GM12874 (cell line): ENCODE data around the gene KLRK1.
"Not testable (repeated sequence)": the region's sequence is repeated elsewhere in the genome, so short reads cannot be mapped to it uniquely, and the experiment has no call there.

Source experiments
- TF ChIP-seq, protein P1 (sequence below): IDR thresholded peaks from 2 replicates; pipeline ENCODE4 v1.5.1; 2011; ENCODE audit warnings: low read depth, mild to moderate bottlenecking, control low read depth, low read length, moderate library complexity; ENCODE audit not compliant: insufficient read depth

The KLRK1 gene

GRCh38 chr12:10389904-10390303 is at the start of gene KLRK1:
Gene KLRK1 (minus strand): TSS chr12:10390041. CDS start chr12:10388810, 1,231 bp downstream.
- TF ChIP-seq, protein P1, sequence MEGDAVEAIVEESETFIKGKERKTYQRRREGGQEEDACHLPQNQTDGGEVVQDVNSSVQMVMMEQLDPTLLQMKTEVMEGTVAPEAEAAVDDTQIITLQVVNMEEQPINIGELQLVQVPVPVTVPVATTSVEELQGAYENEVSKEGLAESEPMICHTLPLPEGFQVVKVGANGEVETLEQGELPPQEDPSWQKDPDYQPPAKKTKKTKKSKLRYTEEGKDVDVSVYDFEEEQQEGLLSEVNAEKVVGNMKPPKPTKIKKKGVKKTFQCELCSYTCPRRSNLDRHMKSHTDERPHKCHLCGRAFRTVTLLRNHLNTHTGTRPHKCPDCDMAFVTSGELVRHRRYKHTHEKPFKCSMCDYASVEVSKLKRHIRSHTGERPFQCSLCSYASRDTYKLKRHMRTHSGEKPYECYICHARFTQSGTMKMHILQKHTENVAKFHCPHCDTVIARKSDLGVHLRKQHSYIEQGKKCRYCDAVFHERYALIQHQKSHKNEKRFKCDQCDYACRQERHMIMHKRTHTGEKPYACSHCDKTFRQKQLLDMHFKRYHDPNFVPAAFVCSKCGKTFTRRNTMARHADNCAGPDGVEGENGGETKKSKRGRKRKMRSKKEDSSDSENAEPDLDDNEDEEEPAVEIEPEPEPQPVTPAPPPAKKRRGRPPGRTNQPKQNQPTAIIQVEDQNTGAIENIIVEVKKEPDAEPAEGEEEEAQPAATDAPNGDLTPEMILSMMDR = no peak

DNA sequence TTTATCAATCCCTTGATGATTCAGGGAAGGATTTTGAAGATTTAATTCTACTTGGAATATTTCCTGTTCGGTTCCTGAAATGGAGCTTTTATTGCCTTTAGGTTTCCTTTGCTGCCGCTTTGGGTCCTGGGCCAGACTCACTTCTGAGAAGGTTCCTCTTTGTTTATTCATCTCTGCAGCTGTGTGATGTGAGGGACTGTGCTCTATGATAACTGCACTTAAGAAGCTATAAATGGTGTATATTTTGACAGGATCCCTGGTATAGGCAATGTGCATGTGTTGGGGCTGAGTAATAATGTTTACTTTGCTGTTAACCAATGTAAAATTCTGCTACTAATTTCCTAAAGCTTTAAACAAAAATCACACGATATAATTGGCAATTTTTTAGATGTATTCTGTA is 46.0 kb upstream of the KLRK1 start, which contains the start of gene KLRC2:
TSS of gene KLRC2 (minus strand) at position 195 of the 400 bp plus-strand sequence. CDS start at position 171, 24 bp downstream.
- TF ChIP-seq, protein P1 = not testable (repeated sequence)

- TF ChIP-seq, protein P1 = not testable (repeated sequence)
Observed at GRCh38 chr12:10420334-10420733, 30.5 kb upstream of the KLRK1 start, which contains the start of gene KLRC3. Gene KLRC3 (minus strand): TSS chr12:10420595. CDS start chr12:10420550, 45 bp downstream.

DNA sequence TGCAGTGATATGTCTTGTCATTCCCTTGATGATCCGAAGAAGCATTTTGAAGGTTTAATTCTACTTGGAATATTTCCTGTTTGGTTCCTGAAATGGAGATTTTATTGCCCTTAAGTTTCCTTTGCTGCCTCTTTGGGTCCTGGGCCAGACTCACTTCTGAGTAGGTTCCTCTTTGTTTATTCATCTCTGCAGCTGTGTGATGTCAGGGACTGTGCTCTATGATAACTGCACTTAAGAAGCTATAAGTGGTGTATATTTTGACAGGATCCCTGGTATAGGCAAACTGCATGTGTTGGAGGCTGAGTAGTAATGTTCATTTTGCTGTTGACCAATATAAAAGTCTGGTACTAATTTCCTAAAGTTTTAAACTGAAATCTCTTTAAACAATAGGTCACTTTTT is 19.6 kb upstream of the KLRK1 start, which contains the start of gene KLRC4:
TSS of gene KLRC4 (minus strand) at position 366 of the 400 bp plus-strand sequence. CDS start at position 184, 182 bp downstream.
- TF ChIP-seq, protein P1 = no peak

DNA sequence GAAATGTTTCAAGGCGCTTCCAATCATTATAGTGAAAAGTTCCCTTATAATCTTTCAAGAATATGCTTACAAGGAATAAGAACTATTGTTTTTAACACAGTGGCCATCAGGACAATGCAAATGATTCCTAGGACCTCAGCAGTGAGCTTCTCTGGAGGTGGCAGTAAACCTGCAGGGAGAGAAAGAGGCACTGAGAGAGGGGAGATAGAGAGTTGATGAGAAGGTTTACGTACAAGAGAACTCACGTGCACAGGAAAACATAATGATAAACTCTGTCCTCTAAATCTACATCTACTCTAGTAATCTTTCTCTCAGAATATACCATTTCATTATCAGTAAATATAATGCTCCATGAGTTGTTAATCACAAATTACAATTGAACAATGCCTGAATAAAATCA is 19.0 kb upstream of the KLRK1 start:
- TF ChIP-seq, protein P1 = no peak

- TF ChIP-seq, protein P1 = no peak
Observed at GRCh38 chr12:10406725-10407124, 16.9 kb upstream of the KLRK1 start.

DNA sequence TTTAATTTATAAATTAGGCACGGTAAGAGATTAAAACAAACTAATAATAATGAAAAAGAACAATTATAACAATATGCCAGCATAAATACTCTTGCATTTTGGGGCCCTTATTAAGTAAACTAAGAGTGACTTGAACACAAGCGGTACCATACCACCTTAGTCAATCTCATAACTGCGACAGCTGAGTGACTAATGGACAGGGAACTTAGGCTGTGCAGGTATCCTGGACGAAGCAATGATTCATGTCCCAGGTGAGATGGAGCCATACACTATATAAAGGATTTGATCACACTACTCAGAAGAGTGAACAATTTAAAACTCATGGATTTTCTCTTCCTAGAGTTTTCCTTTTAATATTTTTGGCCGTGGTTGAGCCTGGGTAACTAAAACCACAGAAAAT is 15.5 kb upstream of the KLRK1 start:
- TF ChIP-seq, protein P1 = no peak

- TF ChIP-seq, protein P1 = no peak
Observed at GRCh38 chr12:10404798-10405197, 15.0 kb upstream of the KLRK1 start.
